Measurements from ENCODE around the gene FAM124B.
"Not testable (repeated sequence)": the region's sequence is repeated elsewhere in the genome, so short reads cannot be mapped to it uniquely, and the experiment has no call there.

Gene FAM124B

GRCh38 chr2:224398289-224398688 lies 3.6 kb downstream of the FAM124B start:
- no peak overlapping the region for H3K4me3 ChIP-seq (ENCODE audit: low read depth, low read length)
- in situ Hi-C loops (cut with HindIII; ENCODE audit: low sequenced_read_pairs) = no loop called here
- TF ChIP-seq CTCF (IDR thresholded peaks at IDR 0.05; ENCODE audit: low read depth, low read length, missing control alignments) = no peak
- DNase-seq (ENCODE audit: low read depth) = no peak

- H3K4me3 ChIP-seq (ENCODE audit: low read depth, low read length); DNase-seq (ENCODE audit: low read depth); in situ Hi-C loops (cut with HindIII; ENCODE audit: low sequenced_read_pairs): not testable (repeated sequence)
Observed at GRCh38 chr2:224397100-224397499, 4.8 kb downstream of the FAM124B start.

- DNase-seq (ENCODE audit: low read depth) = no peak
- TF ChIP-seq CTCF (IDR thresholded peaks at IDR 0.05; ENCODE audit: low read depth, low read length, missing control alignments) = no peak
- H3K4me3 ChIP-seq (ENCODE audit: low read depth, low read length) = no peak overlapping the region
- in situ Hi-C loops (cut with HindIII; ENCODE audit: low sequenced_read_pairs) = no loop called here
Observed at GRCh38 chr2:224395620-224396390, 6.1 kb downstream of the FAM124B start.

- no peak for TF ChIP-seq CTCF (IDR thresholded peaks at IDR 0.05; ENCODE audit: low read depth, low read length, missing control alignments)
- in situ Hi-C loops (cut with HindIII; ENCODE audit: low sequenced_read_pairs) = no loop called here
- no peak overlapping the region for H3K4me3 ChIP-seq (ENCODE audit: low read depth, low read length)
- DNase-seq (ENCODE audit: low read depth) = no peak
Observed at GRCh38 chr2:224393157-224393872, 8.6 kb downstream of the FAM124B start.

- DNase-seq (ENCODE audit: low read depth) = no peak
- H3K4me3 ChIP-seq (ENCODE audit: low read depth, low read length) = no peak overlapping the region
- no peak for TF ChIP-seq CTCF (IDR thresholded peaks at IDR 0.05; ENCODE audit: low read depth, low read length, missing control alignments)
- in situ Hi-C loops (cut with HindIII; ENCODE audit: low sequenced_read_pairs) = no loop called here
Observed at GRCh38 chr2:224392545-224392944, 9.4 kb downstream of the FAM124B start.

- DNase-seq (ENCODE audit: low read depth) = no peak
- H3K4me3 ChIP-seq (ENCODE audit: low read depth, low read length) = no peak overlapping the region
- TF ChIP-seq CTCF (IDR thresholded peaks at IDR 0.05; ENCODE audit: low read depth, low read length, missing control alignments) = no peak
- in situ Hi-C loops (cut with HindIII; ENCODE audit: low sequenced_read_pairs) = no loop called here
Observed at GRCh38 chr2:224389317-224389716, 12.6 kb downstream of the FAM124B start.

GRCh38 chr2:224386876-224387275 lies 15.0 kb downstream of the FAM124B start:
- in situ Hi-C loops (cut with HindIII; ENCODE audit: low sequenced_read_pairs) = no loop called here
- no peak for DNase-seq (ENCODE audit: low read depth)
- TF ChIP-seq CTCF (IDR thresholded peaks at IDR 0.05; ENCODE audit: low read depth, low read length, missing control alignments) = no peak
- no peak overlapping the region for H3K4me3 ChIP-seq (ENCODE audit: low read depth, low read length)

Measured in astrocyte of the cerebellum (primary cell).